HTR-8/SVneo (cell line): ENCODE measurements around the gene IFFO2.

ENCODE experiments used
- DNase-seq: peaks from one replicate; pipeline ENCODE4 v3.0.0; 2011; ENCODE audit warnings: low spot score, mixed read lengths; ENCODE audit not compliant: insufficient read length
- FAIRE-seq: peaks from 2 replicates; lab custom pipeline; 2011; peaks lifted over from hg19 to GRCh38; lab: Jason Lieb, UNC

IFFO2 gene

DNA sequence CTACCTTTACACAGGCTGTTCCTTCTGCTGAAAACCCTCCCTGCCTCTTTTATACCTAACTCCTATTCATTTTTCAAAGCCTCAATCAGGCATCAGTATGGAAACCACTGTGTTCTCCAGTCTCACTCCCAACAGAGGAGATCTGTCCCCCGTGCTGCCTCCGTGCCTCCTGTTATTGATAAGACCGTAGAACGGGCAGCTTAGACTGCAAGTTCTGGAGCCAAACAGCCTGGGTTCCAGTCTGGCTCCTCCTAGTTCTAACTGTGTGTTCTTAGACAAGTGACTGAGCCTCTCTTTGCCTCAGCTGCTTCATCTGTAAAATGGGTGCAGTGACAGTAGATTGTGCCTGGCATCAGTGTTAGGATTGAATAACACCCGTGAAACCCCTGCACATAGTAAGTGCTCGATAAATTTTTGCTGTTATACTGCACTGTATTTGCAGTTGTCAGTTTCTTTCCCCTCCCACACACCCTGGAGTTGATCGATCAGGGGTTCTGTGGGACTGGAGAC, 17.0 kb upstream of the IFFO2 start:
- DNase-seq: no peak
- no peak for FAIRE-seq

DNA sequence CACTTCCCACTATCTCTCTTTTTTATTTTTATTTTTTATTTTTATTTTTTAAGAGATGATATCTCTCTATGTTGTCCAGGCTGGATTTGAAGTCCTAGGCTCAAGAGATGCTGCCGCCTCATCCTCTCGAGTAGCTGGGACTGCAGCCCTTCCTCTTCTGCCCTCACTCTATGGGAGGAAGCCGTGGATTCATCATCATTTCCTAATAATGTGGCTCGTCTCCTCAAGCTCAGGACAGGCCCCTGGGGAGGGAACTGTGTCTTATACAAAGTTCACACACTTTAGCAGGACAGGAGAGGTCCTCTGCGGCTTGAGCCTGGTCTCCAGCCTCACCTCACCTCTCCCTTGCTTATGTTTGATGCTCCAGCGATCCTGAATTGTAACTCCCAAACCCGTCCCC, 16.5 kb upstream of the IFFO2 start:
- DNase-seq (no peak), FAIRE-seq (no peak)

DNA sequence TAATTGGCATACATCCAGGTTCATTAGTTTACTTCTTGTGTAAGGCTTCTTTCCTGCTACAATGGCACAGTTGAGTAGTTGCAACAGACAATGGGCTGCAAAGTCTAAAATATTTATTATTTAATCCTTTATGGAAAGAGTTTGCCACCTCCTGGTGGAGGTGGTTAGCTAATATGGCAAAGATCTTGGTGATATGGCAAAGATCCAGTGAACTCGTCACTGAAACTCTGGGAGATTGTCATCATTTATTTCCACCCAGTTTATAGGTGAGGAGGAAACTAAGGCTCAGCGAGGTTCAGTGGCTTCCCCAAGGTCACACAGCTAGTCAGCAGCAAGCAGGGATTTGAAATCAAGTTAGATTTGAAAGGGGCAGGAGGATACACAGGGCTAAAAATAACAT, 16.1 kb upstream of the IFFO2 start:
- FAIRE-seq (no peak), DNase-seq (no peak)

DNA sequence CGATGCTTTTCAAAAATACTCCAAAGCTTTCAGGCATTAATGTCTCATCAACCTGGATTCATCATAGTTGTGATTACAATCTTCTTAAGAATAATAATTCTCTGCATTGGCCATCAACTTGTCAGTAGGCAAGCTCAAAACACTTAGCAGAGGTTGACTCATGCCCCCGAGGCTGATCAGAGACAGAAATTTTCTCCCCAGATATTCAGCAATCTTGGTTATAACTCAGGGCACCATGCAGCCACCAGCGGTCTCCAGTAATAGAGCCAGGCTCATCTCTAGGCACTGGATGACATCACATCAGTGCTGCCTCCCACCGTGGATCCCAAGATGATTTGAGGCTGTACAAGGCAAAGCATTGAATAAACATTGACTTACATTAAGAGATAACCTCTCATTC, 14.3 kb upstream of the IFFO2 start:
- DNase-seq (no peak), FAIRE-seq (no peak)

DNA sequence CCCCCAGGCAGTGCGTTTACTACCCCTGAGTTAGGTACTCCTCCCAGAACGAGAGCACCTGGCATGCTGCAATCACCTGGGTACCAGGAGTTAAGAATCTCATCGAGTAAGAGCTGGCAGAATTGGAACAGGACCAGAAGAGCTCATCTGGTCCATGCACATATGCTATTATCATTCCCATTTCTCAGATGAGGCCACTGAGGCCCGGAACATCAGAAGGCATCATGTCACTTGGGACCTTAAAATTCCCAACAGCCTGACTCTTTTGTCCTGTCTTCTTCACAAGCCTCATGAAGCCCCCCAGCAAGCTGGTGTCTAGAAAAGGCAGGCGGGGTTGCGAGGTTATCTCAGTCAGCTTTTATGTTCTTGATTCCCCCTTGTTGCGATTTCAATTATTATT, 13.9 kb upstream of the IFFO2 start:
- FAIRE-seq (no peak), DNase-seq (no peak)

DNA sequence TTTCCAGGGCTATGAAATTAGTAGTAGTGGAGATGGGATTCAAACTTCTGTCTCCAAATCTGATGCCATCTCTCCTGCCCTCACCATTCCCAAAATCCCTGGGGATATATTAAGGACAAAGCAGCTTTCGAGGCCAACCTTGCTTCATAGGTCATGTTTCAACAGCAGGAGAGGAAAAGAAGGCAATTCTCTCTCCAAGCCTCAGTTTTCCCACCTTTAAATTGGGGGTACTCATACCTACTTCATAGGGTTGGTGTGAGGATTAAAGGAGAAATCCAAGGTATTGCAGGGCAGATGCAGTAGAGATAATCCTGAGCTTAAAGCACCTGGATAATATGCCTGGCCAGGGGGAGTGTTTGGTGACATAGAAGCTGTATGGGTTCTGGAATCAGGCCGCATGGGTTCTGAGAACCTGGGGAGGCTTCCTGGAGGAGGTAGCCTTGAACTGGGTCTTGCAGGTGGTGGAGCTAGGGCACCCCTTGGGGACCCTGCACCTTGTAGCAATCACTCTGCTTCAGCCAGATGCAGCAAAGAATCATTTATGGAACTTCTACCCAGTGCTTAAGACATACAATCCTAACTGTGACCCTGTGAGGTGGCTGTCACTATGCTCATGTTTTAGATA, 10.7 kb upstream of the IFFO2 start:
- no peak for FAIRE-seq
- DNase-seq: no peak

DNA sequence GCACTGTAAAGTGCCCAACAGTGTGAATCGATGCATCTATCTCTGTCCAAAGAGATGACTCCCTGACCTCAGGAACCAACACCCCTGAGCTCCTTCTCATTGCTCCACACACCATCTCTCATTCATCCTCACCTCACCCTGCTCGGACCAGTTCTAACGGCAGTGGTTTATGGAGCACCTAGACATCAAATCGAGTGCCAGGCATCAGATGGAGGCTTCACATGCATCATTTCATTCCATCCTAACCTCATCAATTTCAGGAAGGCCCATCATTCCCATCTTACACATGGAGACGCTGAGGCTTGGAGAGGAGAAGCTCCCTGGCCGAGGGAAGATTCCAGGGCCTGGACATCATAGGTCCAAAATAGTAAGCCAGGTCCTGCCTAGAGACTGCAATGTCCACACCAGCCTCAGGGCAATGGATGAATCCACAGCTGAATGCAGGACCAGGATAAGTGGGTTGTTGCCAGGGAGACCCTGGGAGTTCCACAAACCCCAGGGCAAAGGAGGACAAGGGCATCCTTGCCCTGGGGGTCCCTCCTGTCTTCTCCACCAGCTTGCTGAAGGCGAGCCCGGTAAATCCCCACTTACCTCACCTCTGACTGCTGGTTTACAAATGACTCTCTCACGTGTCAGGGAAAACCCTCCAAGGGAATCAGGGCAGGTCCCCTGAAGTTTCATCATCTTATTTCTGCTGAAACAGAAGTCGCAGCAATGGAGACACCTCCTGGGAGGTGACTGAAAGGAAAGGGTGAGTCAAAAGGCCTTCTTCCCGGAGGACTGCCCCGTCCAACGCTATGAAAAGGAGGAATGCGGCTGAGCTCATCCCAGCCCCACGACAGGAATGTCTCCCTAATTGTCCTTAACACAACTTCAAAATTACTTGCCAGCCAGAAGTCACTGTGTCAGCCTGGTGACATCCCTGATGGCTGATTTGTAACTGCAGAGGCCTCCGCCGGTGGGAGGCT, 9.0 kb upstream of the IFFO2 start:
- no peak for FAIRE-seq
- DNase-seq: peak; percentile 46

DNA sequence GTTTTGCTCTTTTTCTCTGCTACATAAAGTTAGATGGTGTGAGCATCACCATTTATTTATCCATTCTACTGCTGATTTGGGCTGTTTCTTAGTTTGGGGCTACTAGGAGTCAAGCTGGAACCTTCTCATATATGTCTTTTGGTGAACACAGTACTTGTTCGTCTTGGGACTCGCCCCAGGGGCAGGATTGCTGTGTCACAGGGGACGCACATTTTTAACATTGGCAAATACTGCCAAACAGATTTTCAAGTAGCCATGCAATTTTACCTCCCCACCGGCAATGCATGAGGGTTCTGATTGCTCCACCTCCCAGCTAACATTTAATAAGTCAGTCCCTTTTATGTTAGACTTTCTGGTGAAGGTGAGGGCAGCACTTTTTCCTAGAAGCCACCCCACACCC, 7.5 kb upstream of the IFFO2 start:
- no peak for DNase-seq
- no peak for FAIRE-seq

DNA sequence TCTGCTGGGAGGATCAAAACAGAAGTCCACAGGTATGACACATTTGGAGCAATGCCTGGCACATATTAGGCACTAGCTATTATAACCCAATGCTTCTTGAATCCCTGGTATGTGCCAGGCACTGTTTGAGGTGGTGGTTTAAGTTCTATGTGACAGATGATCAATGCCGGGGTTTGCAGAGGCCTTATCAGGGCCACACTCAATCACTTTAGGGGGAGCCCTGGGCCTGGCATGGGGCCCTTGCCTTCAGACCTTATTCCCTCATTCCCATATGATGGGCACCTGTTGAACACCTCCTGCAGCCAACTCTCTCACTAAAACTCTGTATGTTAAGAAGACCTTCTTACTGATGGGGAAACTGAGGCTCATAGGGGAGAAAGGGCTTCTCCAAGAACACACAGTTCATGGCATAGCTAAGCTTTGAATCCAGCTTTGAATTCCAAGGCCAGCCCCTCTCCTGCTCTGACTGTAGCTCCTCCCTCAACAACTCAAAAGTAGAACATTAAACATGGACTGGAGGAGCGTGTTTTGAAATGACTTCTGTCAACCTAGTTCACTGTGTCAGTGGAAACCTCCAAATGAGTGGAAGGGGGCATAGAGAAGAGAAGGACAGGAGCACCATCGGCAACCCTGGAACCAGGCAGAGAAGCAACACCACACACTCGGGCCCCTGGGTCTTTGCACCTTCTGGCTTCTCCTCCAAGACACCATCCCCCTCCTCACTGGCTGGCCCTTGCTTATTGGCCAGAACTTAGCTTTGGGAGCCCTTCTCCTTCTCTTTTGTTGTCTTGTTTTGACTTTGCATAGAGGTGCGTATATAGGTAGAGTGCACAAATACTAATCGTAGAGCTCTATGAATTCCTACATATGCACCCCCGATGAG, 6.6 kb upstream of the IFFO2 start:
- FAIRE-seq: no peak

DNA sequence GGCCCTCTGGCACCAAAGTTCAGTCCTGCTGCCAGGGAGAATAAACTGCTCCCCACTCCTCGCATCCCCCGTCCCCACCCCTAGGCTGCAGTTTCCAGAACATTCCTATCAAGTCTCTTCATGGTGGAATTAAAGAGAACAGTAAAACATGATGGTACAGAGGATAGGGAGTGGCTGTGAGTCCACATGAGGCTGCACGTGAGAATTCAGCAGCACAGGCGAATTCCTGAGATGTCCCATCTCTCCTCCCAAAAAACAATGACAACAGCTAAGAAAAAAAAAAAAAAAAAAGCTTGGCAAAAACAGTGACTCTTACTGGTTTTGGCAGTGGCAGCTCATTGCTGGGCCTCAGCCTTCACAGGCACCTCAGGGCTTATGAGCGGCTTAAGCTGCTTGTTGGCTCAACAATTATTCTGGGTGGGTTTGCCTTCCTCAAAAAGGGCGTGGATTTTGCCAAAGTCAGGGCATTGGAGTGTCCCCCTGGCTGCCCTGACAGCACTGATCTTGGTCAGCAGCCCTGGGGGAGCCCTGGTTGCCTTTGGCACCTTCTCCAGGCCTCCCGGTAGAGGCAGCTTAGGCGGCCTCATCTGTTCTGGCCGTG, 5.7 kb upstream of the IFFO2 start:
- FAIRE-seq (no peak), DNase-seq (no peak)

More for the DNA sequence above, 6.6 kb upstream of the IFFO2 start:
- no peak for DNase-seq

DNA sequence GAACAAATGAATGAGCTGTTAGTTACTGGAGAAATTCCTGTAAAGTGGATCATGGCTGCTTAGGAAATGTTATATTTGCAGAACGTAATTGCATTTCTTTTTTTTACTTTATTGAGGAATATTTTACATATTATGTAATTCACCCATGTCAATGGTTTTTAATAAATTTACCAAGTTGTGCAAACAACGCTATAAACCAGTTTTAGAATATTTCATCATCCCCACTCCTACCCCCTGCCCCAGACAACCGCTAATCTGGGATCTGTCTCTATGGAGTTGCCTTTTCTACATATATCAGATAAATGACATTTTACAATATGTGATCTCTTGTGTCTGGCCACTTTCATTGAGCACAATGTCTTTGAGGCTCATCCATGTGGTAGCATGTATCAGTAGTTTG, 4.3 kb upstream of the IFFO2 start:
- DNase-seq: no peak
- no peak for FAIRE-seq

DNA sequence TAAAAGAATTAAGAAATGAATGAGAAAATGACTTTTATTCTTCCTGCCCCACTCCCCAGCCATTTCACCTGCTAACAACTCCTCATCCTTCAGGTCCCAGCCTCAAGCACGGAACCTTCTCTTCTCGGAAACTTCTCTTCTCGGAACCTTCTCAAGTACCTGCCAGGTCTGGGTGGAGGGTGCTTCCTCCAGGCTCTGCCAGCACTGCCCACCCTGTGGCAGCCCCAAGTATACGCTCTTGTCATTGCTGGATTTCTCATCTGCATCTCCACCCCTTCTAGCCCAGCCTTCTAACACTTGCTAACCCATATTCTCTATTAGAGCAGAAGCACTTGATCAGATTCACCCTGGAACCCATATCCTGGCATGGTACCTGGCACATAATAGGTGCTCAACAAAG, 3.9 kb upstream of the IFFO2 start:
- DNase-seq: no peak
- no peak for FAIRE-seq

DNA sequence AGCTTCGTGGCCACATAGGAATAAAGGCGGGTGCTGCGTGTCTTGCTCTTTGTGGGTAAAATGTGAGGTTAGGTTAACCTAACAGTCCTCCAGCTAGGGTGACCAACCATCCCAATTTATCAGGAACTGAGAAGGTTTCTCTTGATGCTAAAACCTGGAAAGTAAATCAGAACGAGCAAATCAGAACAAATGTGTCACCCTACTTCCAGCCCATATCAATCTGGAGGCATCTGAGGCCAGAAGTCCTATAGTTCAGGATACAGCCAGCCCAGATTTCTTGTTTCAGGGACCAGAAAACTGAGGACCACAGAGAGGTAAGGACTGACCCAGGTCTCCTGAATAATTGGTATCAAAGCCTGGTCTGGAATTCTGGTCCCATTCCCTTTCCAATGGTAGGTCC, 3.1 kb upstream of the IFFO2 start:
- DNase-seq: no peak
- no peak for FAIRE-seq

DNA sequence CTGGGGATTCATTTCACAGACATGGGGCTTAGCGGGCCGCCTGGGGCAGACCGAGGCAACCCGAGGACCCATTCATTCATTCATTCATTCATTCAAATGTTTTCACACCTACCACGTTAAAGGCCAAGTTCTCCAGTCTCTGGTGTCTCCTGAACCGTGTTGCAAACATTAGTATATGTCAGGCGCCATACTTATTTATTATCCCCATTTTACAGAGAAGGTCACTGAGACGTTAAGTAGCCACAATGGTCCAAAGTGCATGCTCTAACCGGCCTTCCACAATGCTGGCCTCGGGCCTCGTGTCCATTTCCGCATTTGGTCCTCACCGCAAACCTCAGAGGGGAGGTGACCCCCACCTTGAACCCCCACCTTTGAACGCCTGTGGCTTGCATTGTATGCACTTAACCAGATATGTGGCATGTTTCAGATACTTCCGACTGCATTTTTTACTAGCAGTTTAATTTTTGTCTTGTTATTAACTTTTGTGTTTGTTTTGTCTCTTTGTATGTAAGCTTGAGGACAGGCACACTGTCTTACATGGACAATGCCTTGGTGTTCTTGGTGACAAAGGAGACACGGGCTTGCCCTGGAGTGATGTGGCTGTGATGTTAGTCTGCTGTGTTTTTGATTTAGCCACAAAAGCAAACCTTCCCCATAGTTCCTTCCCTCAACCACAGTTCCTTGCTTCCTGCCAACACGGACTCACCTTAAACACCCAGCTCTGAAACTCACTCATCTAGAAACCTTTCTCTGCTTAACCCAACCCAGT, 1.2 kb upstream of the IFFO2 start:
- DNase-seq (no peak), FAIRE-seq (no peak)

DNA sequence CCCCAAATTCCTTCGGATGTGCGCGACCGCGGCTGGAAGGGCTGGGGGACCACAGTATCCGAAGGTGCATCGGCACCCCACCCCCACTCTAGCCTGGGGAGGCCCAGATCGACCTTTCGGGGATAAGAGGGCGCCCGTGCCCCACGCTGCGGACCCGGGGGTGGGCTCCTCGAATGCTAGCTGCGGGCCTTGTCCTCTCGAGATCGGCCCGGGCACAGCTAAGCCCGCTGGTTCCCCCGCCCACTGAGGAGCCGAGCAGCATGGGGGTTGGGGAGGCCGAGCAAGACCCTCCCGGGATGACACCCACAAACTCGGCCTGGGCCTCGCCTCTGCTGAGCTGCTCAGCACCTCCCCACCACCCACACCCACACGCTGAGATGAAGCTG, 653 bp upstream of the IFFO2 start:
- FAIRE-seq: no peak

DNA sequence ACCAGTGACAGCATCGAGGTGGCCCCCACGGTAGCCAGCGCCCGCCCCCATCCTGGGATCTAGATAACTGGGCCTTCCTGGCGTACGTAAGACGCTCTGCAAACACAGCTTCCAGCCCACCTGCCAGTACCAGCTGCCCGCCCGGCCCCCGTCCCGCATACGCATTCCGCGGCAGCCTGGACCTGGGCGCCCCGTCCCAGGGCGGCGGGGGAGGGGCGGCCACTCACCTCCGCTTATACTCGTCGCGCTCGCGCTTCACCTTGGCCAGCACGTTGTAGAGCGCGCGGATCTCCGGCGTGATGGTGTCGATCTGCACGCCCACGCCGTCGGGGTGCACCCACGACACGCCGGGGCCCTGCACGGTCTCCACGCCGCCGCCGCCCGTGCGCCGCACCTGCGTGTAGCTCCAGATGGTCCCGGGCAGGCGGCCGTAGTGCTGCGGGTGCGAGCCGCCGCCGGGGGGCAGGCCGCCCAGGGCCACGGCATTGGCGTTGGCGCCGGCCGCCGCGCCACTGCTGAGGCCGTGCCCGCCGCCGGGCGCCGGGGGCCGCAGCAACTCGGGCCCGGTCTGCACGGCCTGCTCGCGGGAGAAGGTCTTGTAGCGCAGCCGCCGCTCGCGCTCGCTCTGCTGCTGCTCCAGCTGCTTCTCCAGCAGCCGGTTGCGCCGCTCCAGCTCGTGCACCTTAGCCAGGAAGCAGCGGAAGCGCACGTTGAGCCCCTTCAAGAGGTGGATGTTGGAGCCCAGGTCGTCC, 859 bp downstream of the IFFO2 start:
- DNase-seq (no peak), FAIRE-seq (peak; percentile 4)

More for the DNA sequence above, 653 bp upstream of the IFFO2 start:
- no peak for DNase-seq

DNA sequence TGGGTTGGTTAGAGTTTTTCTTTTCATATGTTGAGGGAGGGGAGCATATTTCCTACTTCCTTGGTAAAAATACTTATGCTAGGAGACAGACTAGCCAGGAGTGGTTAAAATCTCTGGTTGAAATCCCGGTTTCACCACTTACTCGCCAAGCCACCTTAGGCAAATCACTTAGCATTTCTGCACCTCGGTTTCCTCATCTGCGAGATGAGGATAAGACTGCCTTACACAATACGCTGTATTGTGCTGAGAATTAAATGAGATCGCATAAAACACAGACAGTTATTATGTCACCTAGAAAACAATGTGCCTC, 1.4 kb downstream of the IFFO2 start:
- DNase-seq: no peak
- FAIRE-seq: no peak

DNA sequence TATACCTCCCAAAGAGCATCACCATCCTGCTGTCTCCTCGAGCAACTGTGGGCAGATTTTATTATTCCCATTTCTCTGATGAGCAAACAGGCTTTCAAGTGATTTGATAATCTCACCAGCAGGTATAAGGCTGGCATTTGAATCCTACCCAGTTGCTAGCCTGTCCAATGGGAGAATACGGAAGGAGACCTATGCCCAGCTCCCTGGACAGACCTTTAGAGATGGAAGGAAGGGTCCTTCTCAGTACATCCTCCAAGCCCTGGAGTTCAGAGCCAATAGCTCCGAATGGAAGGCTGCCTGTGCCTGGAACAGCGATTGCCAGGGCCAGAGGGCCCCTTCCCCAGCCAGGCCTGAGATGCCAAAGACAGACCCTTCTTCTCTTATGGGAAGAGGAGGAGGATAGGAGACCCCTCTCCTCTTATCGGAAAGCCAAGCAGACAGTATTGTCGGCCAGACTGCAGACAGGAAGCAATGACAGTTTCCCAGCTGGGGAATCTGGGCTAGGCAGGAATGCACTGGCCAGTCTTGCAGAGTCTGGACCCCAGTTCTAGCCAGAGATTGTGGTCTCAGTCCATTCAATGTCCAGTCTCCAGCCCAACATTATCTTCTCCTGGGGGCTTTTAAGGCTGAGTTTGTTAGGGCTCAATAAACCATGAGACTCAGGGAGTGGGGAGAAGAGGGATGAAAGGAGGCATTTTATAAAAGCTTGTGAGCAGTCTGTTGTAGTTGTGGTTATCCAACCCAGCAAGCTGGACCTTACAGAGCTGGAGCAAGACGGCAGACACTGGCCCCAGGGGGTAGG, 2.0 kb downstream of the IFFO2 start:
- FAIRE-seq (peak; percentile 16), DNase-seq (no peak)
